IPS-20b (cell line): ENCODE measurements around the gene SRBD1.
A peak's percentile ranks its signal among the peaks of the same experiment; 100 is the strongest.

Experiments
- H3K27ac ChIP-seq: one replicate; pipeline ENCODE4 v1.5.1; 2013; ENCODE audit warnings: low read length
- H3K27me3 ChIP-seq: 2 replicates; pipeline ENCODE4 v1.6.1; 2013; ENCODE audit warnings: mild to moderate bottlenecking, low read length, inconsistent platforms; ENCODE audit not compliant: insufficient read depth
- H3K36me3 ChIP-seq: 2 replicates; pipeline ENCODE4 v1.6.1; 2013; ENCODE audit warnings: low read depth, mild to moderate bottlenecking, inconsistent platforms, low read length, moderate library complexity; ENCODE audit not compliant: insufficient read depth
- H3K4me1 ChIP-seq: 2 replicates; pipeline ENCODE4 v1.6.1; 2013; ENCODE audit warnings: mild to moderate bottlenecking, control low read depth, inconsistent platforms, low read length, moderate library complexity; ENCODE audit not compliant: insufficient read depth
- H3K4me3 ChIP-seq: 2 replicates; pipeline ENCODE4 v1.5.1; 2013; ENCODE audit warnings: mild to moderate bottlenecking, low read length, inconsistent platforms
- H3K9ac ChIP-seq: 2 replicates; pipeline ENCODE4 v1.6.1; 2013; ENCODE audit warnings: low read depth, mild to moderate bottlenecking, inconsistent platforms, low read length, moderate library complexity
- H3K9me3 ChIP-seq: 2 replicates; pipeline ENCODE4 v1.6.1; 2013; ENCODE audit warnings: mild to moderate bottlenecking, low read depth, low read length, inconsistent platforms; ENCODE audit not compliant: insufficient read depth

SRBD1 gene

DNA sequence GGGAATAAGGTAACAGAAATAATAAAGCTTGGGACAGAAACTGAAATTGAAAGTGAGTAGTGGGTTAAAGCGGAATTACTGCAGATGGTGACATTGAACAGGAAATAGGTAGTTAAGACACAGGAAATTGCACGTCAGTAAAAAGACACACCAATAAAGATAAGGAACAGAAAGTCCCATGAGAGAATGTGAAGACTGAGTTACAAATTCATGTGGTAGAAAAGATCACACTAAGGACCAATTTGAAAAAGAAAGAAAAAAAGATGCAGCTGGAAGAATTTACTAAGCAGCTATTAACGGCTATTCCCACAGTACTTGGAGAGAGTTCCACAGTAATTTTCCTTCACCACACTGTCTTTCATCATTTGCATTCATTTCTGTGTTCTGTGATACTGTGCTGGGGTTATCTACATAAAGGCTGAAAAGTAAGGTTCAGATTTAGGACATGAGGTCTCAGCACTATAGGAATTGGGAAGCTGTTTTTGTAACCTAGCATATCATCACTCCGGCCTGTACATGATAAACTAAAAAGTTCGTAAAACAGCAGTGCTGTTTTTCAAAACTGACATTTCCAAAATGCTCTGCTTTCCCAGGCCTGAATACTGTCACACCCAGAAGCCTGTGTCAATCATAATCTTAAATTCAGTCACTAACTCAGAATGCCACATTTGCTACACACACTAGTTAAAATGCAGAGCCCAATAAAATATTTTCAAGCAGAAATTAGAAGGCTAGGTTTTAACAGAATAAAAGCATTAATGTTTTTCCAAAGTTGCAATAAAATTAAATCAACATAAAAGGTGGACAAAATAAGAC, 42.9 kb downstream of the SRBD1 start:
- Histone ChIP-seq H3K9me3 (no peaks in the 10 kb centered on the region), H3K36me3 (peaks cover 19% of the 10 kb centered on the region), H3K4me1 (peaks cover 17% of the 10 kb centered on the region), H3K9ac (no peak overlapping the region), H3K4me3 (no peak overlapping the region), H3K27me3 (no peaks in the 10 kb centered on the region), H3K27ac (no peak overlapping the region)

DNA sequence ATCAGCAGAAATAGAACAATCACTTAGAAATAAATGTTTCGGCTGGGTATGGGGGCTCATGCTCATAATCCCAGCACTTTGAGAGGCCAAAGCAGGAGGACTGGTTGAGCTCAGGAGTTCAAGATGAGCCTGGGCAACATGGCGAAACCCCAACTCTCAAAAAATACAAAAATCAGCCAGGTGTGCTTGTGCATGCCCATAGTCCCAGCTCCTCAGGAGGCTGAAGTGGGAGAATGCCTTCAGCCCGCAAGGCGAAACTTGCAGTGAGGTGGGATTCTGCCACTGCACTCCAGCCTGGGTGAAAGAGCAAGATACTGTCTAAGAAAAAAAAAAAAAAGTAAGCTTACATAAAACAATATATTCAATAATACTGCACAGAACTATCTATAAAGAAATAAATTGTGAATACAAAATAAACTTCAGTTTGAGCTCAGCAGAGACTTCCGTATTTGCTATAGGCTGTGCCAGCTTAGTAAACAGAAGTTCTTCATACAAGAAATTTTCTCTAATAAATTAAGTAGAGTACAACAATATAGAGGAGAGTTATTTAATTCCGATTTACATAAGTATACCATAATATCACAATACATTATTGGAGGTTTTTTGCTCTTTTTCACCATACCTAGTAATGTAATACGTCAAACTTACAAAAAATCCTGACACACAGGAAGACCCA, 43.6 kb downstream of the SRBD1 start:
- H3K4me3 ChIP-seq = no peak overlapping the region
- H3K36me3 ChIP-seq = peaks cover 11% of the 10 kb centered on the region
- no peaks in the 10 kb centered on the region for H3K27me3 ChIP-seq
- H3K9ac ChIP-seq = no peak overlapping the region
- no peak overlapping the region for H3K27ac ChIP-seq
- no peaks in the 10 kb centered on the region for H3K9me3 ChIP-seq
- H3K4me1 ChIP-seq = peaks cover 17% of the 10 kb centered on the region

- no peaks in the 10 kb centered on the region for H3K9me3 ChIP-seq
- no peak overlapping the region for H3K4me3 ChIP-seq
- H3K9ac ChIP-seq = no peak overlapping the region
- H3K27me3 ChIP-seq = no peaks in the 10 kb centered on the region
- peaks cover 7% of the 10 kb centered on the region for H3K4me1 ChIP-seq
- H3K36me3 ChIP-seq = no peaks in the 10 kb centered on the region
- no peak overlapping the region for H3K27ac ChIP-seq
These were observed 51.6 kb downstream of the SRBD1 start for GRCh38 chr2:45559436-45559835.

GRCh38 chr2:45554742-45555140, 56.3 kb downstream of the SRBD1 start:
- Histone ChIP-seq H3K27ac (no peak overlapping the region), H3K27me3 (no peaks in the 10 kb centered on the region), H3K9ac (no peak overlapping the region), H3K4me3 (no peak overlapping the region), H3K36me3 (peaks cover 7% of the 10 kb centered on the region; the same call in 1 of the 2 replicates), H3K9me3 (no peaks in the 10 kb centered on the region), H3K4me1 (peaks cover 11% of the 10 kb centered on the region)

- Histone ChIP-seq H3K9ac (no peak overlapping the region), H3K4me1 (peaks cover 11% of the 10 kb centered on the region), H3K4me3 (no peak overlapping the region), H3K27me3 (no peaks in the 10 kb centered on the region), H3K36me3 (peaks cover 7% of the 10 kb centered on the region; the same call in 1 of the 2 replicates), H3K27ac (peak overlapping the region; percentile 8), H3K9me3 (no peaks in the 10 kb centered on the region)
These were observed 56.9 kb downstream of the SRBD1 start for GRCh38 chr2:45554073-45554741.

GRCh38 chr2:45551862-45552261, 59.2 kb downstream of the SRBD1 start:
- H3K27me3 ChIP-seq = no peaks in the 10 kb centered on the region
- H3K36me3 ChIP-seq = peaks cover 13% of the 10 kb centered on the region
- no peaks in the 10 kb centered on the region for H3K9me3 ChIP-seq
- no peak overlapping the region for H3K27ac ChIP-seq
- no peak overlapping the region for H3K9ac ChIP-seq
- peaks cover 11% of the 10 kb centered on the region for H3K4me1 ChIP-seq
- H3K4me3 ChIP-seq = no peak overlapping the region

DNA sequence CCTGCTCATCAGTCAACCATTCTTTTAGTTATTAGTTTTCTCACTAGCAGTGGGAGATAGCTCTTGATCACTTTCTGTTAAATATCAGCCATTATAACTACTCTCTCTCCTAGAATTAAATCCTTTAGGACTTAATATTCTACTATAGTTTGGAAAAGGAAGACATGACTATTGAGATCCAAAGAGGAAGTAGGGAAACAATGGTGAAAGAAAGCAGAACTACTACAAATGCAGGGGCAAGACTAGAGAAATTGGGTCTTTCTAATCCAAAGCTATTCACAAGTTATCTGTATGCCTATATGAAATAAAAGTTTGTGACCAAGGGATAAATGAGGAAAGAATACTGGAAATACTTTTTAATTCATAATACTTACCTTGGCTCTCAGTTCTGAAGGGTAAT, 65.1 kb downstream of the SRBD1 start:
- Histone ChIP-seq H3K4me3 (no peak overlapping the region), H3K9me3 (peaks cover 9% of the 10 kb centered on the region), H3K27ac (no peak overlapping the region), H3K36me3 (peaks cover 51% of the 10 kb centered on the region), H3K4me1 (no peaks in the 10 kb centered on the region), H3K9ac (no peak overlapping the region), H3K27me3 (no peaks in the 10 kb centered on the region)

GRCh38 chr2:45543257-45543656, 67.8 kb downstream of the SRBD1 start:
- Histone ChIP-seq H3K27ac (no peak overlapping the region), H3K4me1 (no peaks in the 10 kb centered on the region), H3K36me3 (peaks cover 56% of the 10 kb centered on the region), H3K4me3 (no peak overlapping the region), H3K9me3 (peaks cover 9% of the 10 kb centered on the region), H3K9ac (no peak overlapping the region), H3K27me3 (no peaks in the 10 kb centered on the region)

DNA sequence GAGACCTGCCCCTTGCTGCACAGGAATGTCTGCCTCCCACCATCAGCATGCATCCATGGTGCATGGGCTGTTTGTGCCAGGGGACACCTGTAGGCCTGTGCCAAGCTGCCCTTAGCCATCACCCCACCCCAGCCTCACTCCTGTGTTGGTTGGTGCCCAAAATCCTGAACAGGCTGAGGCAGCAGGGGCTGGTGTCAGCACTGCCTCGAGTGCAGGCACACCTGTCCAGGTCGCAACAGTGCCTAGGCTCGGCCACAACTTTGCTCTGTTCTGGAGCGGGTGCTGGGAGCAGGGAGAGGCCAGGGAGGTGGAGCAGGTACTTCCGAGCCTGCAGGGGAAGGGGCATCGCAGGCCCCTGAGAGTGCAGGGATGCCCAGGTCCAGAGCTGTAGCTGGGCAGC, 69.1 kb downstream of the SRBD1 start:
- Histone ChIP-seq H3K4me3 (no peak overlapping the region), H3K9ac (no peak overlapping the region), H3K27ac (no peak overlapping the region), H3K36me3 (peaks cover 57% of the 10 kb centered on the region), H3K9me3 (peaks cover 9% of the 10 kb centered on the region), H3K27me3 (no peaks in the 10 kb centered on the region), H3K4me1 (no peaks in the 10 kb centered on the region)

GRCh38 chr2:45541450-45541849, 69.6 kb downstream of the SRBD1 start:
- Histone ChIP-seq H3K4me1 (no peaks in the 10 kb centered on the region), H3K36me3 (peaks cover 53% of the 10 kb centered on the region), H3K4me3 (no peak overlapping the region), H3K9ac (no peak overlapping the region), H3K9me3 (peaks cover 9% of the 10 kb centered on the region), H3K27me3 (no peaks in the 10 kb centered on the region), H3K27ac (no peak overlapping the region)

DNA sequence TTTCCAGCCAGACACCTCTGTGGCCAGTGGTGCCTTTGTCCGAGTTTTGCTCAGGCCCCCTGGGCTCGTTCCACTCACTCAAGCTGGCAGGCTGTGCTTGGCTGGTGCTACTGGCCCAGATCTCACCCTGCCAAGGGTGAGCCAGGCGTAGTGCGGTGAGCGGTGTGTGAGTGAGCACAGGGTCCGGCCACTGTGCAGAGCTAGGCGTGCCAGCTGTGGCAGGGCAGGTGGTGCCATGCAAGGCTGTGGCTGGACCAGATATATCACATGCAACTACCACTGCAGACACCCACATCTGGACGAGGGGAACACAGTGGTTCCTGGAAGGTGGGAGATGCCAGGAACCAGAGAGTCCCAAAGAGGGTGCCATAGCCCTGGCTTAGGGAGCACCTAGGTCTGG, 70.1 kb downstream of the SRBD1 start:
- Histone ChIP-seq H3K9me3 (peaks cover 9% of the 10 kb centered on the region), H3K4me1 (no peaks in the 10 kb centered on the region), H3K36me3 (peaks cover 48% of the 10 kb centered on the region), H3K27me3 (no peaks in the 10 kb centered on the region), H3K27ac (no peak overlapping the region), H3K9ac (no peak overlapping the region), H3K4me3 (no peak overlapping the region)
